Transverse colon (tissue), 4 donors: Measurements from ENCODE around the gene CALHM3. TPM values are rescaled to one million over a fixed set of nuclear protein-coding genes. Genes with fewer than 3 reads are reported as not detected.

ENCODE experiments used
- DNase-seq: peaks from one replicate; pipeline ENCODE4 v3.0.0-alpha.2; 2019
- H3K27ac ChIP-seq, 4 donors: fragments of 200-600 bp; sonication (generic); 2 replicates each; pipeline ENCODE4 v1.5.1; 2016 to 2018; ENCODE audit warnings: inconsistent platforms in 4 of 4
- H3K27me3 ChIP-seq: fragments of 200-600 bp; sonication (generic); 2 replicates; pipeline ENCODE4 v1.5.1; 2017; ENCODE audit warnings: inconsistent platforms
- H3K36me3 ChIP-seq, 4 donors: fragments of 200-600 bp; sonication (generic); 2 replicates each; pipeline ENCODE4 v1.5.1; 2017 to 2019; ENCODE audit warnings: inconsistent platforms in 4 of 4
- H3K4me1 ChIP-seq, 4 donors: fragments of 200-600 bp; sonication (generic); 2 replicates each; pipeline ENCODE4 v1.5.1; 2017 to 2020; ENCODE audit warnings: inconsistent platforms in 4 of 4
- H3K4me3 ChIP-seq, 4 donors: fragments of 200-600 bp; sonication (generic); 1 replicate in 1 of 4; 2 replicates in 3 of 4; pipeline versions ENCODE4 v1.5.1 to v1.6.1; 2017 to 2019; ENCODE audit warnings: inconsistent platforms in 4 of 4
- H3K9me3 ChIP-seq, 2 donors: fragments of 200-600 bp; sonication (generic); 2 replicates each; pipeline ENCODE4 v1.5.1; 2017 to 2019; ENCODE audit warnings: inconsistent platforms in 2 of 2
- EP300 ChIP-seq: sonication (generic); formaldehyde crosslinking; IDR thresholded peaks from one replicate; pipeline ENCODE4 v1.6.1; 2017; ENCODE audit warnings: antibody characterized with exemption, low read depth
- POLR2A ChIP-seq: fragments of 450-650 bp; IDR thresholded peaks from one replicate; pipeline ENCODE4 v1.6.1; 2016; ENCODE audit warnings: antibody characterized with exemption, mild to moderate bottlenecking, moderate library complexity
- POLR2AphosphoS5 ChIP-seq, 3 donors: sonication (generic); formaldehyde crosslinking; IDR thresholded peaks; one replicate each; pipeline ENCODE4 v1.6.1; 2016; ENCODE audit warnings: antibody characterized with exemption in 3 of 3
- WGBS, 2 donors: methylation state at CpG; one replicate each; pipeline ENCODE4 v1.1.5; 2018; ENCODE audit warnings: low coverage in 1 of 2; 5-methylcytosine and 5-hydroxymethylcytosine counted together
- in situ Hi-C, 4 donors: fragments of 200-750 bp; cut with MboI; loops; one replicate each; pipeline versions ENCODE4 v1.15.0 to v1.15.1; 2017; ENCODE audit warnings: low sequenced_read_pairs in 3 of 4, low pct_ligation_motif_present in 1 of 4, low pct_unique_long_range_greater_than_20kb in 1 of 4
- intact Hi-C: fragments of 100-400 bp; cut with DNase I; formaldehyde crosslinking; loops from one replicate; pipeline ENCODE4 v1.15.1; 2023; ENCODE audit warnings: low total_unique reads
- total RNA-seq, 4 donors: library from RNA; depleted of rRNA; stranded (reverse); fragments of >200 nt; gene quantifications; one replicate each; pipeline ENCODE4 v1.1.0, GENCODE V29; 2016
- TF ChIP-seq, protein P1 (sequence below), 5 experiments: fragments of 200-600 bp in 3 of 5; fragments of 450-650 bp in 2 of 5; sonication (generic) in 3 of 5; IDR thresholded peaks; 1 replicate in 2 of 5; 2 replicates in 3 of 5; pipeline ENCODE4 v1.5.1; 2016 to 2017; ENCODE audit warnings: antibody characterized with exemption in 5 of 5, inconsistent platforms in 3 of 5, mild to moderate bottlenecking in 2 of 5, moderate library complexity in 1 of 5

The CALHM3 gene
- total RNA-seq, 4 donors from 2014 or later: not detected

- peaks cover 0 to 40% (median 2%) of the 10 kb centered on the region in 4 donors for H3K36me3 ChIP-seq
- in situ Hi-C loops: no loop called here
- H3K4me1 ChIP-seq: peaks cover 7 to 42% (median 9%) of the 10 kb centered on the region in 4 donors
- no peak for TF ChIP-seq POLR2A
- no peak for TF ChIP-seq EP300
- TF ChIP-seq POLR2AphosphoS5 (IDR thresholded peaks at IDR 0.05): no peak
- TF ChIP-seq, protein P1, sequence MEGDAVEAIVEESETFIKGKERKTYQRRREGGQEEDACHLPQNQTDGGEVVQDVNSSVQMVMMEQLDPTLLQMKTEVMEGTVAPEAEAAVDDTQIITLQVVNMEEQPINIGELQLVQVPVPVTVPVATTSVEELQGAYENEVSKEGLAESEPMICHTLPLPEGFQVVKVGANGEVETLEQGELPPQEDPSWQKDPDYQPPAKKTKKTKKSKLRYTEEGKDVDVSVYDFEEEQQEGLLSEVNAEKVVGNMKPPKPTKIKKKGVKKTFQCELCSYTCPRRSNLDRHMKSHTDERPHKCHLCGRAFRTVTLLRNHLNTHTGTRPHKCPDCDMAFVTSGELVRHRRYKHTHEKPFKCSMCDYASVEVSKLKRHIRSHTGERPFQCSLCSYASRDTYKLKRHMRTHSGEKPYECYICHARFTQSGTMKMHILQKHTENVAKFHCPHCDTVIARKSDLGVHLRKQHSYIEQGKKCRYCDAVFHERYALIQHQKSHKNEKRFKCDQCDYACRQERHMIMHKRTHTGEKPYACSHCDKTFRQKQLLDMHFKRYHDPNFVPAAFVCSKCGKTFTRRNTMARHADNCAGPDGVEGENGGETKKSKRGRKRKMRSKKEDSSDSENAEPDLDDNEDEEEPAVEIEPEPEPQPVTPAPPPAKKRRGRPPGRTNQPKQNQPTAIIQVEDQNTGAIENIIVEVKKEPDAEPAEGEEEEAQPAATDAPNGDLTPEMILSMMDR (IDR thresholded peaks at IDR 0.05): no peak
- H3K4me3 ChIP-seq: no peak overlapping the region
- no peaks in the 10 kb centered on the region for H3K9me3 ChIP-seq
- WGBS, 2 donors: 87 to 90% methylated on average over 2 to 9 of the region's 9 CpGs
- DNase-seq: no peak
- peak overlapping the region; percentile 60 to 85 (median 72) for H3K27ac ChIP-seq
- no peaks in the 10 kb centered on the region for H3K27me3 ChIP-seq
- intact Hi-C loops: no loop called here
These were observed 33.7 kb downstream of the CALHM3 start for GRCh38 chr10:103445366-103445765.

DNA sequence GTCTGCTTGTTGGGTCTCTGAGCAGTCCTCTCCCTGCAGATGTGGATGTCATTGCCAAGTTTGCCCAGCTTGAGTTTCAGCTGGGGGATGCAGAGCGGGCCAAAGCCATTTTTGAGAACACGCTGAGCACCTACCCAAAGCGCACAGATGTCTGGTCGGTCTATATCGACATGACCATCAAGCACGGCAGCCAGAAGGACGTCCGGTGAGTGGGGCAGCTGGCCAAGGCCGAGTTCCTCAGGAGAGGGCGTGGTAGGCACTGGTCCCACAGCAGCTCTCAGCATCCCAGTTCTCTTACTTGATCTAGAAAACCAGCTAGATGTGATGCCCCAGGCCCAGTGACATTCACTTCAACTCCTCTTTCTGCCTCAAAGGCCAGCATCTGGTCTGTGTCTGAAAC lies 34.6 kb downstream of the CALHM3 start:
- no peaks in the 10 kb centered on the region for H3K27me3 ChIP-seq
- in situ Hi-C loops (no loop called here), intact Hi-C loops (no loop called here)
- H3K9me3 ChIP-seq: no peaks in the 10 kb centered on the region
- no peak for DNase-seq
- no peak overlapping the region for H3K4me3 ChIP-seq
- WGBS, 2 donors: 63% methylated on average over 9 of the region's 10 CpGs; no CpG with 5 or more reads in 1 of the 2 donors
- H3K27ac ChIP-seq: no peak overlapping the region
- peaks cover 4 to 33% (median 7%) of the 10 kb centered on the region in 4 donors for H3K4me1 ChIP-seq
- peaks cover 0 to 44% (median 6%) of the 10 kb centered on the region in 4 donors for H3K36me3 ChIP-seq
- no peak for TF ChIP-seq EP300
- TF ChIP-seq POLR2AphosphoS5 (IDR thresholded peaks at IDR 0.05): no peak
- TF ChIP-seq, protein P1 (IDR thresholded peaks at IDR 0.05): no peak
- no peak for TF ChIP-seq POLR2A

- H3K27me3 ChIP-seq: no peaks in the 10 kb centered on the region
- no peak for TF ChIP-seq POLR2A
- no peak for TF ChIP-seq EP300
- no peak for TF ChIP-seq POLR2AphosphoS5 (IDR thresholded peaks at IDR 0.05)
- TF ChIP-seq, protein P1 (IDR thresholded peaks at IDR 0.05): no peak
- intact Hi-C loops (no loop called here), in situ Hi-C loops (no loop called here)
- DNase-seq: no peak
- H3K27ac ChIP-seq: no peak overlapping the region
- peaks cover 0 to 53% (median 6%) of the 10 kb centered on the region in 4 donors for H3K36me3 ChIP-seq
- WGBS, 2 donors: 88 to 89% methylated on average over 5 to 23 of the region's 23 CpGs
- H3K4me3 ChIP-seq: no peak overlapping the region
- H3K4me1 ChIP-seq: peaks cover 0 to 24% (median 3%) of the 10 kb centered on the region in 4 donors
- no peaks in the 10 kb centered on the region for H3K9me3 ChIP-seq
These were observed 35.4 kb downstream of the CALHM3 start for GRCh38 chr10:103443475-103444185.

- TF ChIP-seq POLR2AphosphoS5 (IDR thresholded peaks at IDR 0.05) (no peak), POLR2A (no peak), EP300 (no peak)
- TF ChIP-seq, protein P1 (IDR thresholded peaks at IDR 0.05): no peak
- Histone ChIP-seq H3K4me1 (peaks cover 0 to 15% (median 3%) of the 10 kb centered on the region in 4 donors), H3K27ac (no peak overlapping the region), H3K36me3 (peaks cover 0 to 69% (median 12%) of the 10 kb centered on the region in 4 donors), H3K4me3 (no peak overlapping the region), H3K27me3 (no peaks in the 10 kb centered on the region), H3K9me3 (no peaks in the 10 kb centered on the region)
- intact Hi-C loops (no loop called here), in situ Hi-C loops (no loop called here)
- 81 to 82% methylated on average over 6 to 13 of the region's 13 CpGs for WGBS, 2 donors
- no peak for DNase-seq
These were observed 37.0 kb downstream of the CALHM3 start for GRCh38 chr10:103442031-103442461.
